OCI-LY3 (cell line): ENCODE results near the gene SKA1.

Source experiments
- H2AFZ ChIP-seq: fragments of 200-600, 300-600 bp; shearing (Covaris generic); 2 replicates; pipeline ENCODE4 v1.6.0; 2014; ENCODE audit warnings: antibody characterized with exemption, low read depth, low read length
- H3K27ac ChIP-seq: fragments of 200-600, 300-600 bp; sonication (generic); 2 replicates; pipeline ENCODE4 v1.5.1; 2014; ENCODE audit warnings: mild to moderate bottlenecking, low read length, moderate library complexity, mixed read lengths
- H3K27me3 ChIP-seq: fragments of 200-600, 300-600 bp; sonication (generic); 2 replicates; pipeline ENCODE4 v1.6.1; 2014; ENCODE audit warnings: low read depth, low read length, mixed read lengths
- H3K36me3 ChIP-seq: fragments of 200-600, 300-600 bp; sonication (generic); replicated peaks from 2 replicates; pipeline ENCODE3; 2014; ENCODE audit warnings: low read depth, low read length, mixed read lengths
- H3K4me1 ChIP-seq: fragments of 300-600, 200-600 bp; sonication (generic); 2 replicates; pipeline ENCODE4 v1.6.1; 2014; ENCODE audit warnings: low read length, mixed read lengths
- H3K4me2 ChIP-seq: fragments of 200-600, 300-600 bp; sonication (generic); 2 replicates; pipeline ENCODE4 v1.6.1; 2014; ENCODE audit warnings: low read length, mixed read lengths
- H3K4me3 ChIP-seq: fragments of 300-600, 200-600 bp; sonication (generic); 2 replicates; pipeline ENCODE4 v1.5.1; 2014; ENCODE audit warnings: antibody characterized with exemption, mild to moderate bottlenecking, low read length, moderate library complexity
- H3K79me2 ChIP-seq: fragments of 300-600, 200-600 bp; shearing (Covaris generic); 2 replicates; pipeline ENCODE4 v1.6.1; 2014; ENCODE audit warnings: mild to moderate bottlenecking, low read length, mixed read lengths
- H3K9ac ChIP-seq: fragments of 300-600, 200-600 bp; shearing (Covaris generic); 2 replicates; pipeline ENCODE4 v1.6.0; 2014; ENCODE audit warnings: mild to moderate bottlenecking, low read length, moderate library complexity
- H3K9me3 ChIP-seq: fragments of 200-600, 300-600 bp; shearing (Covaris generic); 2 replicates; pipeline ENCODE4 v1.6.1; 2014; ENCODE audit warnings: low read length, mixed read lengths; ENCODE audit not compliant: insufficient read depth
- H4K20me1 ChIP-seq: fragments of 200-600, 300-600 bp; sonication (generic); 2 replicates; pipeline ENCODE4 v1.6.1; 2016; ENCODE audit warnings: low read length, mixed read lengths; ENCODE audit not compliant: insufficient read depth
- CTCF ChIP-seq: fragments of 200-600, 300-600 bp; sonication (generic); IDR thresholded peaks from 2 replicates; pipeline ENCODE4 v1.5.1; 2014; ENCODE audit warnings: antibody characterized with exemption, low read length, low read depth
- EZH2phosphoT487 ChIP-seq: fragments of 200-600 bp; shearing (Covaris generic); IDR thresholded peaks from 2 replicates; pipeline ENCODE4 v1.6.1; 2018; ENCODE audit warnings: antibody characterized with exemption, mixed run types, low read depth

SKA1 gene

DNA sequence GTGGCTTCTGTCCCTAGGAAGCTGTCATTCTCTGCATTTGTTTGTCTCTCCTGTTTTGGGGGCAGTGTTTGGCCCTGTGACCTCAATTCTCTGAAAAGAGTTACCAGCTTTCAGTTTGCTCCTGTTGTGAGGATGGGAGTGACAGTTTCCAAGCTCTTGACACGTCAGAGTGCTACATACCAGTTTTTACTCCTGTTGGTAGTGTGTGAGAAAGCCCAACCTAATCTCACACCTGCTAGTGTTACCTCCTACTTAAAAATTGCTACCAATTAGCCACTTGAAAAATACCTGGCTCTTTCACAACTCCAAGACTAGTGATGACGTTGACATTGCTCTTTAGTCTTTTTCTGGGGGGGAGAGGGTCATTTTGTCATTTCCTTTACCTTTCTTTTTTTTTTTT lies 14.1 kb downstream of the SKA1 start:
- Histone ChIP-seq H3K79me2 (no peaks in the 10 kb centered on the region), H4K20me1 (no peaks in the 10 kb centered on the region), H3K36me3 (peaks cover 63% of the 10 kb centered on the region), H3K4me1 (no peaks in the 10 kb centered on the region), H3K27me3 (no peaks in the 10 kb centered on the region), H3K4me2 (no peak overlapping the region), H3K27ac (no peak overlapping the region), H3K9ac (no peak overlapping the region), H3K9me3 (no peaks in the 10 kb centered on the region), H3K4me3 (no peak overlapping the region), H2AFZ (no peak overlapping the region)
- TF ChIP-seq EZH2phosphoT487 (no peak), CTCF (no peak)

DNA sequence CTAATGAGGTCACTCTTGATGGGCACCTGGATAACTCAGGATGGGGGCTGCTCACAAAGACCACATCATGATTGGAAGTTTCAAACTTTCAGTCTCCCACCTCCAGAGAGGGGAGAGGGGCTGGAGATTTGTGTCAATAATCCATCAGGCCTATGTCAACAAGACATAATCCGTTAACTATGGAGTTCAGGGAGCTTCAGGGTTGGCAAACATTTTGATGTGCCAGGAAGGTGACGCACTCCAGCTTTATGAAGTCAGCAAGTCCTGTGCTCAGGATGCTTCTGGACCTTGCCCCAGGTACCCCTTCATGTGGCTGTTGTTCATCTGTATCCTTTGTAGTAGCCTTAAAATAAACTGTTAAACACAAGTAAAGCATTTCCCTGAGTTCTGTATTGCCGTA lies 19.0 kb downstream of the SKA1 start:
- no peak overlapping the region for H3K4me2 ChIP-seq
- H3K9ac ChIP-seq = no peak overlapping the region
- no peak for TF ChIP-seq EZH2phosphoT487
- no peak for TF ChIP-seq CTCF
- H3K36me3 ChIP-seq = peaks cover 39% of the 10 kb centered on the region
- H3K4me3 ChIP-seq = no peak overlapping the region
- no peaks in the 10 kb centered on the region for H3K9me3 ChIP-seq
- no peaks in the 10 kb centered on the region for H3K4me1 ChIP-seq
- H4K20me1 ChIP-seq = no peaks in the 10 kb centered on the region
- no peak overlapping the region for H2AFZ ChIP-seq
- no peaks in the 10 kb centered on the region for H3K27me3 ChIP-seq
- no peak overlapping the region for H3K27ac ChIP-seq
- H3K79me2 ChIP-seq = no peaks in the 10 kb centered on the region

- Histone ChIP-seq H3K79me2 (no peaks in the 10 kb centered on the region), H3K9me3 (no peaks in the 10 kb centered on the region), H3K4me2 (no peak overlapping the region), H3K4me1 (no peaks in the 10 kb centered on the region), H3K27ac (no peak overlapping the region), H4K20me1 (no peaks in the 10 kb centered on the region), H2AFZ (no peak overlapping the region), H3K9ac (no peak overlapping the region), H3K4me3 (no peak overlapping the region), H3K27me3 (no peaks in the 10 kb centered on the region), H3K36me3 (peaks cover 32% of the 10 kb centered on the region)
- TF ChIP-seq EZH2phosphoT487 (no peak), CTCF (no peak)
Observed at GRCh38 chr18:50395093-50395492, 20.2 kb downstream of the SKA1 start.

- H4K20me1 ChIP-seq = no peaks in the 10 kb centered on the region
- H3K36me3 ChIP-seq = peaks cover 28% of the 10 kb centered on the region
- H3K4me2 ChIP-seq = no peak overlapping the region
Observed at GRCh38 chr18:50396005-50396660, 21.3 kb downstream of the SKA1 start.

More at GRCh38 chr18:50396005-50396660, 21.3 kb downstream of the SKA1 start:
- Histone ChIP-seq H3K27ac (no peak overlapping the region), H3K9ac (no peak overlapping the region), H2AFZ (no peak overlapping the region), H3K79me2 (no peaks in the 10 kb centered on the region), H3K27me3 (no peaks in the 10 kb centered on the region), H3K4me1 (no peaks in the 10 kb centered on the region), H3K9me3 (no peaks in the 10 kb centered on the region), H3K4me3 (no peak overlapping the region)
- no peak for TF ChIP-seq EZH2phosphoT487
- no peak for TF ChIP-seq CTCF
